Measurements from ENCODE around the gene GALNT10.

Gene GALNT10

DNA sequence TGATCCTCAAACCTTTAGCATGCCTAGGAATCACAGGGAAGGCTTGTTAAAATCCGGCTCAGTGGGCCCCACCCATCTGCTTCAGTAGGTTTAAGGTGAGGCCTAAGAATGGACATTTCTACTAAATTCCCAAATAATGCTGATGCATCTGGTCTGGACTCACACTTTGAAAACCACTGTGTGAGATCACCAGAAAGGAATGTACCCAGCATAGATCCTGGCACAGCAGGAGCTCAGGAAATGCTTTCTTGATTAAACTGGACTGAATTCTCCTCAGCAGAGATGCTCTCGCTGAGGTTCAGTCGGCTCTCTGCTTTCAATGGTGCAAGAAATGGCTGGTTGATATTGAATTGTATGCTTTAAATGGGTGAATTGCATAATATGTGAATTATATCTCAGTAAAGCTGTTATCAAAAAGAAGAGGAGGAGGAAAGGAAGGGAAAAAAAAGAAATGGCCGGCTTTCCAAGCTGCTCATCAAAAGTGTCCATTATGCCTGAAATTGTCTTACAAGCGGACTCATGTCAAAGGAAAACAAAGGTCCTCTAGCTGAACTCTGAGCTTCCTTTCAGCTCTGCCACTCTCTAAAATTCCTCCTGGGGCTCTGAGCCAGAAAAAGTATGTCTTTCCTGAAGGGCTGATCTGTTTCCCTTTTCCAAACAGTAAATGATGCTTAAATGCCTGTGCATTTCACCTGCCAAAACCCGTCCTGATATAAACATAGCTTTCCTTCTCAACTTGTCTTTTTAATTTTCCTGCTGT is 177.7 kb downstream of the GALNT10 start:
- TF ChIP-seq GABPA (IDR thresholded peaks at IDR 0.05; ENCODE audit: low read depth) (no peak), POLR2AphosphoS5 (IDR thresholded peaks at IDR 0.05; ENCODE audit: low read depth) (no peak), REST (IDR thresholded peaks at IDR 0.05; ENCODE audit: insufficient replicate concordance, low read depth) (no peak), SPI1 (IDR thresholded peaks at IDR 0.05; ENCODE audit: borderline replicate concordance, low read depth) (no peak)
- TF ChIP-seq, protein P1, sequence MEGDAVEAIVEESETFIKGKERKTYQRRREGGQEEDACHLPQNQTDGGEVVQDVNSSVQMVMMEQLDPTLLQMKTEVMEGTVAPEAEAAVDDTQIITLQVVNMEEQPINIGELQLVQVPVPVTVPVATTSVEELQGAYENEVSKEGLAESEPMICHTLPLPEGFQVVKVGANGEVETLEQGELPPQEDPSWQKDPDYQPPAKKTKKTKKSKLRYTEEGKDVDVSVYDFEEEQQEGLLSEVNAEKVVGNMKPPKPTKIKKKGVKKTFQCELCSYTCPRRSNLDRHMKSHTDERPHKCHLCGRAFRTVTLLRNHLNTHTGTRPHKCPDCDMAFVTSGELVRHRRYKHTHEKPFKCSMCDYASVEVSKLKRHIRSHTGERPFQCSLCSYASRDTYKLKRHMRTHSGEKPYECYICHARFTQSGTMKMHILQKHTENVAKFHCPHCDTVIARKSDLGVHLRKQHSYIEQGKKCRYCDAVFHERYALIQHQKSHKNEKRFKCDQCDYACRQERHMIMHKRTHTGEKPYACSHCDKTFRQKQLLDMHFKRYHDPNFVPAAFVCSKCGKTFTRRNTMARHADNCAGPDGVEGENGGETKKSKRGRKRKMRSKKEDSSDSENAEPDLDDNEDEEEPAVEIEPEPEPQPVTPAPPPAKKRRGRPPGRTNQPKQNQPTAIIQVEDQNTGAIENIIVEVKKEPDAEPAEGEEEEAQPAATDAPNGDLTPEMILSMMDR (IDR thresholded peaks at IDR 0.05; ENCODE audit: insufficient read depth, low read length): no peak
- Histone ChIP-seq H3K4me3 (replicated peaks; ENCODE audit: insufficient read depth, low read length) (no peak overlapping the region), H3K27ac (replicated peaks) (no peak overlapping the region), H3K27me3 (ENCODE audit: insufficient read depth, poor library complexity, severe bottlenecking) (no peaks in the 10 kb centered on the region)
- DNase-seq (ENCODE audit: low read depth in 1 of 2, low spot score in 1 of 2): no peak

GRCh38 chr5:154369682-154370081 is 179.1 kb downstream of the GALNT10 start:
- Histone ChIP-seq H3K27me3 (ENCODE audit: insufficient read depth, poor library complexity, severe bottlenecking) (no peaks in the 10 kb centered on the region), H3K27ac (replicated peaks) (no peak overlapping the region), H3K4me3 (replicated peaks; ENCODE audit: insufficient read depth, low read length) (no peak overlapping the region)
- no peak for TF ChIP-seq POLR2AphosphoS5 (IDR thresholded peaks at IDR 0.05; ENCODE audit: low read depth)
- no peak for TF ChIP-seq GABPA (IDR thresholded peaks at IDR 0.05; ENCODE audit: low read depth)
- TF ChIP-seq, protein P1 (IDR thresholded peaks at IDR 0.05; ENCODE audit: insufficient read depth, low read length): no peak
- TF ChIP-seq SPI1 (IDR thresholded peaks at IDR 0.05; ENCODE audit: borderline replicate concordance, low read depth): no peak
- no peak for TF ChIP-seq REST (IDR thresholded peaks at IDR 0.05; ENCODE audit: insufficient replicate concordance, low read depth)
- no peak for DNase-seq (ENCODE audit: low read depth in 1 of 2, low spot score in 1 of 2)

DNA sequence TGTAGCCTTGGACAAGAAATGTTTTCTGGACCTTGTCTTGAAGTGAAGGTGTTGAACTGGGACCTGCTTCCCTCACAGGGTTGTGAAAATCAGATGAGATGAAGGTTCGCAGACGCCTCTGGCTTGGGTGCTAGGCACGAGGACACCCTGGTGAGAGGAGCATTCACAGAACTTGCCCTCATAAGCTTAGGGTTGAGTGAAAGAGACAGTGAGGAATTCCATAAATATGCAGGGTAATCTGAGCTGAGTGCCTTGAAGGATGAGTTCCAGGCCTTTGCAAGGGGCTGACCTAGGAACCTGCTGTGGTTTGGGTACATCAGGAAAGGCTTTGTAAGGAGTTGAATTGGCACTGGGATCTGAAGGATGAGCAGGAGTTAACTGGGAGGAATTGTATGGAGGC is 179.6 kb downstream of the GALNT10 start:
- DNase-seq (ENCODE audit: low read depth in 1 of 2, low spot score in 1 of 2): no peak
- H3K27ac ChIP-seq (replicated peaks): no peak overlapping the region
- no peak overlapping the region for H3K4me3 ChIP-seq (replicated peaks; ENCODE audit: insufficient read depth, low read length)
- TF ChIP-seq POLR2AphosphoS5 (IDR thresholded peaks at IDR 0.05; ENCODE audit: low read depth): no peak
- TF ChIP-seq, protein P1 (IDR thresholded peaks at IDR 0.05; ENCODE audit: insufficient read depth, low read length): no peak
- TF ChIP-seq GABPA (IDR thresholded peaks at IDR 0.05; ENCODE audit: low read depth): no peak
- TF ChIP-seq REST (IDR thresholded peaks at IDR 0.05; ENCODE audit: insufficient replicate concordance, low read depth): no peak
- no peak for TF ChIP-seq SPI1 (IDR thresholded peaks at IDR 0.05; ENCODE audit: borderline replicate concordance, low read depth)
- no peaks in the 10 kb centered on the region for H3K27me3 ChIP-seq (ENCODE audit: insufficient read depth, poor library complexity, severe bottlenecking)

All from HL-60 (cell line).